Hepatocyte (in vitro differentiated cells): ENCODE data around the gene PDE1C.

ENCODE experiments used
- EZH2 ChIP-seq: fragments of 200-600 bp; sonication (generic); IDR thresholded peaks from 2 replicates; pipeline ENCODE4 v1.6.1; 2016; ENCODE audit warnings: antibody characterized with exemption, mild to moderate bottlenecking, borderline replicate concordance
- EZH2phosphoT487 ChIP-seq: fragments of 200-600 bp; sonication (generic); IDR thresholded peaks from one replicate; pipeline ENCODE4 v1.6.1; 2018; ENCODE audit warnings: antibody characterized with exemption, mild to moderate bottlenecking, low read depth, moderate library complexity; ENCODE audit not compliant: unreplicated experiment, severe bottlenecking
- TF ChIP-seq, protein P1 (sequence below): fragments of 200-600 bp; sonication (generic); IDR thresholded peaks from 2 replicates; pipeline ENCODE4 v1.5.1; 2016; ENCODE audit warnings: antibody characterized with exemption, mild to moderate bottlenecking; ENCODE audit not compliant: poor library complexity

DNA sequence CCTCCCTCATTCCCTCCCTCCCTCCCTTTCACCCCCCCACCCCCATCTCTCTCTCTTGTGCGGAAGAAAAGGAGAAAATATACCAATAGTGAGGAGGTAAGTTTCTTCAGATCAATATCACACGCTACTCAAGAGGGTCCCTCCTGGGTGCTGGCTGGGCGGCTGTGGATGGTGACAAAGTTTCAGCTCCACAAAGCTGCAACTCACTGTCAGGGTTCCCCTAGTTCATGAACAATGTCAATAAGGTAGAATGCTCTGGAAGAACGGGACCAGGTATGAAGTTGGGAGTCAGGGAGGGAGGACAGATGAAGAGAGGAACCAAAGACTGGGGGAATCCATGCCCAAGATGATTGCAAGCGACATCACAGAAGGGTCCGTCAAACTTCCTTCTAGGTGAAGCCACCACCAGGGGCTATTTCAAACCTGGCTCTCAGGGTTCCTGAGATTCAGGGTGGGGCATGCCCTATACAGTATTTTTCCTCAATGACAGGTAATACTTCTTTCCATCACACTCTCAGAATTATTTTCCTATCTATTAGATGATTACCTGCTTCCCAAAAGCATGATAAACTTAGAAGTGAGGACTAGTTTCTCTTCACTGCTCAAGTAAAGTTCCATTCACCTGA lies 1.4 kb upstream of the PDE1C start:
- TF ChIP-seq EZH2, result no peak
- TF ChIP-seq, protein P1, sequence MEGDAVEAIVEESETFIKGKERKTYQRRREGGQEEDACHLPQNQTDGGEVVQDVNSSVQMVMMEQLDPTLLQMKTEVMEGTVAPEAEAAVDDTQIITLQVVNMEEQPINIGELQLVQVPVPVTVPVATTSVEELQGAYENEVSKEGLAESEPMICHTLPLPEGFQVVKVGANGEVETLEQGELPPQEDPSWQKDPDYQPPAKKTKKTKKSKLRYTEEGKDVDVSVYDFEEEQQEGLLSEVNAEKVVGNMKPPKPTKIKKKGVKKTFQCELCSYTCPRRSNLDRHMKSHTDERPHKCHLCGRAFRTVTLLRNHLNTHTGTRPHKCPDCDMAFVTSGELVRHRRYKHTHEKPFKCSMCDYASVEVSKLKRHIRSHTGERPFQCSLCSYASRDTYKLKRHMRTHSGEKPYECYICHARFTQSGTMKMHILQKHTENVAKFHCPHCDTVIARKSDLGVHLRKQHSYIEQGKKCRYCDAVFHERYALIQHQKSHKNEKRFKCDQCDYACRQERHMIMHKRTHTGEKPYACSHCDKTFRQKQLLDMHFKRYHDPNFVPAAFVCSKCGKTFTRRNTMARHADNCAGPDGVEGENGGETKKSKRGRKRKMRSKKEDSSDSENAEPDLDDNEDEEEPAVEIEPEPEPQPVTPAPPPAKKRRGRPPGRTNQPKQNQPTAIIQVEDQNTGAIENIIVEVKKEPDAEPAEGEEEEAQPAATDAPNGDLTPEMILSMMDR, result no peak
- TF ChIP-seq EZH2phosphoT487, result peak; percentile 16
